Measurements from ENCODE around the gene TMEM232.
"Not testable (repeated sequence)": the region's sequence is repeated elsewhere in the genome, so short reads cannot be mapped to it uniquely, and the experiment has no call there.

TMEM232 gene

GRCh38 chr5:110705349-110705748 is 21.1 kb downstream of the TMEM232 start:
- no peak for DNase-seq

GRCh38 chr5:110703481-110703880 is 23.0 kb downstream of the TMEM232 start:
- no peak for DNase-seq

- DNase-seq = no peak
These were observed 23.8 kb downstream of the TMEM232 start for GRCh38 chr5:110702704-110703103.

GRCh38 chr5:110702300-110702699 is 24.2 kb downstream of the TMEM232 start:
- no peak for DNase-seq

GRCh38 chr5:110692669-110693068 is 33.8 kb downstream of the TMEM232 start:
- DNase-seq = not testable (repeated sequence)

GRCh38 chr5:110690587-110690986 is 35.9 kb downstream of the TMEM232 start:
- DNase-seq = not testable (repeated sequence)

GRCh38 chr5:110687485-110687884 is 39.0 kb downstream of the TMEM232 start:
- no peak for DNase-seq

- no peak for DNase-seq
These were observed 40.2 kb downstream of the TMEM232 start for GRCh38 chr5:110686270-110686669.

GRCh38 chr5:110681953-110682352 is 44.5 kb downstream of the TMEM232 start:
- no peak for DNase-seq

- no peak for DNase-seq
These were observed 45.4 kb downstream of the TMEM232 start for GRCh38 chr5:110681109-110681508.

GRCh38 chr5:110676554-110676953 is 49.9 kb downstream of the TMEM232 start:
- not testable (repeated sequence) for DNase-seq

GRCh38 chr5:110665184-110665726 is 61.2 kb downstream of the TMEM232 start:
- DNase-seq = no peak

GRCh38 chr5:110663525-110663924 is 62.9 kb downstream of the TMEM232 start:
- no peak for DNase-seq

- no peak for DNase-seq
These were observed 68.5 kb downstream of the TMEM232 start for GRCh38 chr5:110658006-110658405.

GRCh38 chr5:110653231-110653970 is 73.1 kb downstream of the TMEM232 start:
- no peak for DNase-seq

- DNase-seq = no peak
These were observed 75.0 kb downstream of the TMEM232 start for GRCh38 chr5:110651507-110651906.

GRCh38 chr5:110644357-110644756 is 82.1 kb downstream of the TMEM232 start:
- no peak for DNase-seq

GRCh38 chr5:110638970-110639902 is 87.2 kb downstream of the TMEM232 start:
- DNase-seq = no peak

GRCh38 chr5:110634475-110634874 is 92.0 kb downstream of the TMEM232 start:
- DNase-seq = no peak

- DNase-seq = no peak
These were observed 95.2 kb downstream of the TMEM232 start for GRCh38 chr5:110631236-110631635.

GRCh38 chr5:110630350-110630749 is 96.1 kb downstream of the TMEM232 start:
- DNase-seq = no peak

- peak; percentile 30 for DNase-seq
These were observed 101.0 kb downstream of the TMEM232 start for GRCh38 chr5:110625376-110625999.

GRCh38 chr5:110623874-110624273 is 102.6 kb downstream of the TMEM232 start:
- DNase-seq = no peak
